PC-9 (cell line): Measurements from ENCODE around the gene TXNL4A. TPM values are rescaled to one million over a fixed set of nuclear protein-coding genes. Genes with fewer than 3 reads are reported as not detected.
A peak's percentile ranks its signal among the peaks of the same experiment; 100 is the strongest.

Source experiments
- BruUV-seq: library from RNA; stranded (reverse); fragments of 400-500 nt; replicated peaks from 2 replicates; lab custom pipeline; 2021; lab: Mats Ljungman, UMichigan
- CTCF ChIA-PET: fragments of 300-600 bp; sonication (Branson Sonifier 250); formaldehyde crosslinking; loops from one replicate; lab custom pipeline; 2022; ENCODE audit warnings: antibody characterized with exemption; lab: Charles Lee
- POLR2A ChIA-PET: fragments of 300-600 bp; sonication (Branson Sonifier 250); formaldehyde crosslinking; loops from one replicate; lab custom pipeline; 2022; ENCODE audit warnings: antibody characterized with exemption; ENCODE audit not compliant: unreplicated experiment; lab: Charles Lee
- DNase-seq, 2 experiments: peaks; one replicate each; pipeline versions ENCODE4 v3.0.0 to v3.0.0-alpha.2; 2015 to 2022; ENCODE audit warnings: mixed read lengths in 1 of 2
- H2AFZ ChIP-seq: fragments of 200-600 bp; sonication (generic); 2 replicates; pipeline ENCODE4 v1.8.1; 2017; ENCODE audit warnings: antibody characterized with exemption
- H3F3A ChIP-seq: fragments of 200-600 bp; sonication (generic); 2 replicates; pipeline ENCODE4 v1.8.1; 2017; ENCODE audit warnings: antibody characterized with exemption, mild to moderate bottlenecking, low read depth; ENCODE audit not compliant: insufficient read depth
- H3K27ac ChIP-seq: fragments of 200-600 bp; sonication (generic); 2 replicates; pipeline ENCODE4 v1.6.1; 2016; ENCODE audit warnings: mixed run types
- H3K27me3 ChIP-seq: fragments of 200-600 bp; sonication (generic); 2 replicates; pipeline ENCODE4 v1.6.1; 2016; ENCODE audit warnings: low read depth, mixed run types; ENCODE audit not compliant: insufficient read depth
- H3K36me3 ChIP-seq: fragments of 200-600 bp; sonication (generic); 2 replicates; pipeline ENCODE4 v1.6.1; 2016; ENCODE audit warnings: low read depth, mixed run types
- H3K4me1 ChIP-seq: fragments of 200-600 bp; sonication (generic); replicated peaks from 2 replicates; pipeline ENCODE4 v1.6.1; 2016; ENCODE audit warnings: mixed run types; ENCODE audit not compliant: insufficient read depth
- H3K4me2 ChIP-seq: fragments of 200-600 bp; sonication (generic); 2 replicates; pipeline ENCODE4 v1.6.1; 2017; ENCODE audit warnings: mixed run types
- H3K4me3 ChIP-seq: fragments of 200-600 bp; sonication (generic); 2 replicates; pipeline ENCODE4 v1.6.1; 2016; ENCODE audit warnings: mixed run types
- H3K79me2 ChIP-seq: fragments of 200-600 bp; sonication (generic); 2 replicates; pipeline ENCODE4 v1.6.1; 2017; ENCODE audit warnings: low read depth, mixed run types
- H3K9me2 ChIP-seq: fragments of 200-600 bp; sonication (generic); 2 replicates; pipeline ENCODE4 v1.8.1; 2017; ENCODE audit warnings: mild to moderate bottlenecking; ENCODE audit not compliant: insufficient read depth
- H3K9me3 ChIP-seq: fragments of 200-600 bp; sonication (generic); 2 replicates; pipeline ENCODE4 v1.8.1; 2016; ENCODE audit warnings: low read depth; ENCODE audit not compliant: insufficient read depth
- H4K20me1 ChIP-seq: fragments of 200-600 bp; sonication (generic); 2 replicates; pipeline ENCODE4 v1.8.1; 2017; ENCODE audit not compliant: insufficient read depth
- EZH2 ChIP-seq: fragments of 200-600 bp; sonication (generic); IDR thresholded peaks from 2 replicates; pipeline ENCODE4 v1.8.0; 2017; ENCODE audit warnings: antibody characterized with exemption, low read depth
- intact Hi-C: fragments of 100-400 bp; cut with micrococcal nuclease; formaldehyde crosslinking; loops from one replicate; pipeline ENCODE4 v1.10.0; 2022; ENCODE audit not compliant: unreplicated experiment
- total RNA-seq: library from RNA; stranded (reverse); gene quantifications from 2 replicates; pipeline ENCODE4 v1.2.3, GENCODE V29; 2021
- TF ChIP-seq, protein P1 (sequence below): fragments of 200-600 bp; sonication (generic); conservative IDR thresholded peaks from 2 replicates; pipeline ENCODE4 v1.6.1; 2017; ENCODE audit warnings: mixed run types, antibody characterized with exemption, mild to moderate bottlenecking, moderate library complexity

TXNL4A gene
- total RNA-seq, 1 experiment from 2014 or later, result 106 TPM

DNA sequence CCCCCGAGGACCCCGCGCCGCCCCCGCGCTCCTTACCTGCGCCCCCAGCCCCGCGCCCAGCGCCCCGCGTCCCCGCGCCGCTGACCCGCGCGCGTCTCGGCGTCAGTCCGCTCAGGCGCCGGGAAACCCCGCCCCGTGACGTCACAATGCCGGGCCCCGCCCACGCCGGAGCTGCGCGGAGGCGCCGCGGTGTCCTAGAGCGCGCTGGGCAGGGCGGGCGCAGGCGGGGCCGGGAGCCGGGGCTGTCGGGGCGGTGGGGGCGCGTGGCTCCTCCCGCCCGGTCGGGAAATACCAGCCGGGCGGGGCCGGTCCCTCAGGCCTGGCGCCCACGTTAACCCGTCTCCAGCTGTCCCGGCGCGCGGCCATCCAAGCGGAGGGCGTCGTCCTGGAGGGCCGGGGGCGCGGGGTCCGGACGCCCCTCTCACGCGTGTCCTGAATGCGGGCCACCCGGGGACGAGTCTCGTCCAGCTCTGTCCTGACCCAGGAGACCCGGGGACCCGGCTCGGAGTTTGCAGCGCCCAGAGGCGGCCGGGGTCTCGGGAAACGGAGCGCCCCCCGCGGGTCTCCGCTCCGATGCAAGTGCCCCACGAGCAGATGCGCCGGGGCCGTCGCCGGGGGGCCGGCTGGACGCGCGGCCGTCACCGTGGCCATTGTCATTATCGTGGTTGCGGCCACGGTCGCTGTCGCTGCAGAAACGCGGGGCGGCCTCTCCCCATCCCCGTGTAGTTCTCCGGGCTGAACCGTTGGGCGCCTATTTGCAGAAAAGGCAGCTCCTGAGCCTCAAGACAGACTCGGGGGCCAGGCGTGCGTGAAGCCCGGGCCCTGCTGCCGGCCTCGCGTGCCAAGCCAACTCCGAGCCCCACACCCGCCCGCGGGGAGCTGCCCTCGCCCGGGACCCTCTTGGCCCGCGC lies 36.6 kb downstream of the TXNL4A start, which contains the start of gene SLC66A2:
Gene SLC66A2 (minus strand): TSS at position 109 of the 911 bp plus-strand sequence. CDS start 727 bp downstream, outside the sequence.
- H3K9me3 ChIP-seq, result no peaks in the 10 kb centered on the region
- H3K27ac ChIP-seq, result no peak within 1 kb of the TSS
- H3K79me2 ChIP-seq, result peaks cover 26% of the 10 kb centered on the region; the same call in 1 of the 2 replicates
- DNase-seq, result peak; percentile 52 to 82
- no peak for TF ChIP-seq EZH2
- TF ChIP-seq, protein P1, sequence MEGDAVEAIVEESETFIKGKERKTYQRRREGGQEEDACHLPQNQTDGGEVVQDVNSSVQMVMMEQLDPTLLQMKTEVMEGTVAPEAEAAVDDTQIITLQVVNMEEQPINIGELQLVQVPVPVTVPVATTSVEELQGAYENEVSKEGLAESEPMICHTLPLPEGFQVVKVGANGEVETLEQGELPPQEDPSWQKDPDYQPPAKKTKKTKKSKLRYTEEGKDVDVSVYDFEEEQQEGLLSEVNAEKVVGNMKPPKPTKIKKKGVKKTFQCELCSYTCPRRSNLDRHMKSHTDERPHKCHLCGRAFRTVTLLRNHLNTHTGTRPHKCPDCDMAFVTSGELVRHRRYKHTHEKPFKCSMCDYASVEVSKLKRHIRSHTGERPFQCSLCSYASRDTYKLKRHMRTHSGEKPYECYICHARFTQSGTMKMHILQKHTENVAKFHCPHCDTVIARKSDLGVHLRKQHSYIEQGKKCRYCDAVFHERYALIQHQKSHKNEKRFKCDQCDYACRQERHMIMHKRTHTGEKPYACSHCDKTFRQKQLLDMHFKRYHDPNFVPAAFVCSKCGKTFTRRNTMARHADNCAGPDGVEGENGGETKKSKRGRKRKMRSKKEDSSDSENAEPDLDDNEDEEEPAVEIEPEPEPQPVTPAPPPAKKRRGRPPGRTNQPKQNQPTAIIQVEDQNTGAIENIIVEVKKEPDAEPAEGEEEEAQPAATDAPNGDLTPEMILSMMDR, result no peak
- H3K4me3 ChIP-seq, result peak within 1 kb of the TSS; percentile 69
- BruUV-seq, result no TSS peak
- H3F3A ChIP-seq, result peaks cover 9% of the 10 kb centered on the region
- H3K4me2 ChIP-seq, result peak within 1 kb of the TSS; percentile 92
- intact Hi-C loops, result no loop called here
- CTCF ChIA-PET, result no interaction called here
- H4K20me1 ChIP-seq, result 0 out of 2 replicates have a peak, but pooled peaks cover 6% of the 10 kb centered on the region
- POLR2A ChIA-PET, result interaction anchor here (0.7 kb wide), 1 partner anchor 10 kb away, joined by 25 read pairs; no protein-coding TSS in a partner anchor
- H3K36me3 ChIP-seq, result no peaks in the 10 kb centered on the region
- H2AFZ ChIP-seq, result peak within 1 kb of the TSS; percentile 87; the same call in 1 of the 2 replicates
- no peaks in the 10 kb centered on the region for H3K9me2 ChIP-seq
- H3K27me3 ChIP-seq, result no peaks in the 10 kb centered on the region
- H3K4me1 ChIP-seq, result peaks cover 11% of the 10 kb centered on the region; the same call in 1 of the 2 replicates

DNA sequence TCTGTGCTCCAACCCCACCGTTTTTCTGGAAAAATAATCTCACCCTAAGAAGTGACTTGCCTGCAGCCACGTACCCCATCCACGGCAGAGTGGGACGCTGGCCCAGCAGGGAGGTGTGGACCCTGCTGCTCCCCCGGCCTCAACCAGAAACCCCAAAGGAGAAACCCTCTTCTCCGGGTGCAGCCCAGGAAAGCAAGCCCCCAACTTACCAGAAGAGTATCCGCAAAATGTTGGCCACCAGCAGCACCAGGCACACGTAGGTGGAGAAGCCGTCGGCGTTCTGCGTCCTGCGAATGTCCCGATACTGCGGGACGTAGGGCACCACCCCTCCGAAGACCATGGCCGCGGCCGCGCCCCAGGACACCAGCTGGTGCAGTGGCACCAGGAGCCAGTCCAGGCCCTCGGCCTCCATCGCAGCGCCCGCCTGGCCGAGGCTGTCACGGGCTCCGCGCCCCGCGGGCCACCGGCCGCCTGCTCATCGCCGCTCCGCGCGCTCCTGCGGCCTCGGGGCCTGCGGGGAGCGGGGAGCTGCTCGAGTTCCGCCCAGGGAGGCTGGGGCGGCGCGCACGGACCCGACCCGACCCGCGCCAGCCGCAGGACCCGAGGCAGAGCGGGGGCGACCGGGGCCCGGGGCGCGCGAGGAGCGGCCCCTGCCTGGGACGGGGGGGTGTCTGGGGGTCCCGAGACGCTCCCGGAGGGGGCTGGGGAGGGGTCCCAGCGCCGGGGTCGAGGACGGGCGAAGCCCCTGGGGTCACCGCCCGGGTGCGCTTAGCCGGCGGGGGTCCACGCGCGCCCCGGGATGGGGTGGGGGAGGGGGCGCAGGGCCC lies 37.6 kb downstream of the TXNL4A start:
- DNase-seq, result peak in 1 of 2 experiments; percentile 20
- CTCF ChIA-PET, result no interaction called here
- intact Hi-C loops, result no loop called here
- H3K36me3 ChIP-seq, result no peaks in the 10 kb centered on the region
- no peaks in the 10 kb centered on the region for H3K9me2 ChIP-seq
- peaks cover 26% of the 10 kb centered on the region; the same call in 1 of the 2 replicates for H3K79me2 ChIP-seq
- peaks cover 15% of the 10 kb centered on the region; the same call in 1 of the 2 replicates for H3K4me1 ChIP-seq
- TF ChIP-seq, protein P1, result no peak
- no peak for TF ChIP-seq EZH2
- no peaks in the 10 kb centered on the region for H3K27me3 ChIP-seq
- peak overlapping the region; percentile 92 for H3K4me2 ChIP-seq
- 0 out of 2 replicates have a peak, but pooled peaks cover 6% of the 10 kb centered on the region for H4K20me1 ChIP-seq
- H3K4me3 ChIP-seq, result peak overlapping the region; percentile 69
- POLR2A ChIA-PET, result no interaction called here
- peaks cover 11% of the 10 kb centered on the region for H3F3A ChIP-seq
- H3K27ac ChIP-seq, result no peak overlapping the region
- no peaks in the 10 kb centered on the region for H3K9me3 ChIP-seq
- BruUV-seq, result no TSS peak
- H2AFZ ChIP-seq, result peak overlapping the region; percentile 60; the same call in 1 of the 2 replicates
